Measurements from ENCODE around the gene REN. TPM values are rescaled to one million over a fixed set of nuclear protein-coding genes. Genes with fewer than 3 reads are reported as not detected.

The REN gene
- total RNA-seq, 1 donor from 2014 or later: not detected

DNA sequence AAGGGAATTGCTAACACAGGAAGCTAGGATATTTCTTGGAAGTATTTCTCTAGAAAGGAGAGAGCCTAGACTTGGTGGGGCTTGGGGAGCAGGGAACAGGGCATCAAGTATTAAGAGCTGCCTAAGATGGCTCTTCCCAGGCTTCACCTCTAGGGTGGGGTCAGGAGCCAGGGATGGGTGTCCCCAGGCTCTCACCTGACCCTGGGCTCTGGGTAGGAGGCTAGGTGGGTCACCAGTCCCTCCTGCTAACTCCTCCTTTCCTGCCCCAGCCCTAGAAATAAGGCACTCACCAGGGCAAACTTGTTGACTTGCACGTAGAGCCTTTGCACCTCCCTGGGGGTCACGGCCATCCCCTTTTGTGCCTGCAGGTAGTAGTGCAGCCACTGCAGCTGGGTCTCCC lies 29.3 kb downstream of the REN start:
- Mint-ChIP-seq H3K9me3 (ENCODE audit: low read depth) (no peaks in the 10 kb centered on the region), H3K27ac (no peak overlapping the region), H3K4me1 (ENCODE audit: low read depth) (peaks cover 6% of the 10 kb centered on the region), H3K27me3 (no peaks in the 10 kb centered on the region), H3K36me3 (ENCODE audit: insufficient read depth) (peaks cover 10% of the 10 kb centered on the region), H3K4me3 (ENCODE audit: low read depth) (no peak overlapping the region)
- no peak for DNase-seq (ENCODE audit: low spot score, unreplicated experiment)
- TF ChIP-seq, protein P1, sequence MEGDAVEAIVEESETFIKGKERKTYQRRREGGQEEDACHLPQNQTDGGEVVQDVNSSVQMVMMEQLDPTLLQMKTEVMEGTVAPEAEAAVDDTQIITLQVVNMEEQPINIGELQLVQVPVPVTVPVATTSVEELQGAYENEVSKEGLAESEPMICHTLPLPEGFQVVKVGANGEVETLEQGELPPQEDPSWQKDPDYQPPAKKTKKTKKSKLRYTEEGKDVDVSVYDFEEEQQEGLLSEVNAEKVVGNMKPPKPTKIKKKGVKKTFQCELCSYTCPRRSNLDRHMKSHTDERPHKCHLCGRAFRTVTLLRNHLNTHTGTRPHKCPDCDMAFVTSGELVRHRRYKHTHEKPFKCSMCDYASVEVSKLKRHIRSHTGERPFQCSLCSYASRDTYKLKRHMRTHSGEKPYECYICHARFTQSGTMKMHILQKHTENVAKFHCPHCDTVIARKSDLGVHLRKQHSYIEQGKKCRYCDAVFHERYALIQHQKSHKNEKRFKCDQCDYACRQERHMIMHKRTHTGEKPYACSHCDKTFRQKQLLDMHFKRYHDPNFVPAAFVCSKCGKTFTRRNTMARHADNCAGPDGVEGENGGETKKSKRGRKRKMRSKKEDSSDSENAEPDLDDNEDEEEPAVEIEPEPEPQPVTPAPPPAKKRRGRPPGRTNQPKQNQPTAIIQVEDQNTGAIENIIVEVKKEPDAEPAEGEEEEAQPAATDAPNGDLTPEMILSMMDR (IDR thresholded peaks at IDR 0.05; ENCODE audit: unreplicated experiment): no peak

DNA sequence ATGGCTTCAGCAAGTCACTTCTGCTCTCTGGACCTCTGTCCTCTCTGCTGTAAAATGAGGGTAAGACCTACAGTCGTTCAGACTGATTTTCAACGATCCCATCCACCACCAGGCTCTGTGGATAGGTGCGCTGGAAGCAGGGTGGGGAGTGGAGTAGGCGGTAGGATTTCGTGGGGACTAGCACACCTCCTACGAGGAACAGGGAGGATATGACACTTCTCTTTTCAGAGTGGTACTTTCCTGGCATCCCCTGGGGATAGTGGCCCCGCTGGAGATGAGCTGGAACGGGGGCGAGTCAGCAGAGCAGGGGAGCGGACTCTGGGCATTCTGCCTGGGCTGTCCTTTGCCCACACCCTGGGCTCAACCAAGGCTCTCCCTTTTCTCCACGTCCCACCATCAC lies 32.0 kb downstream of the REN start:
- Mint-ChIP-seq H3K9me3 (ENCODE audit: low read depth) (no peaks in the 10 kb centered on the region), H3K27me3 (no peaks in the 10 kb centered on the region), H3K27ac (no peak overlapping the region), H3K36me3 (ENCODE audit: insufficient read depth) (peaks cover 6% of the 10 kb centered on the region), H3K4me1 (ENCODE audit: low read depth) (peaks cover 5% of the 10 kb centered on the region), H3K4me3 (ENCODE audit: low read depth) (no peak overlapping the region)
- no peak for DNase-seq (ENCODE audit: low spot score, unreplicated experiment)
- TF ChIP-seq, protein P1 (IDR thresholded peaks at IDR 0.05; ENCODE audit: unreplicated experiment): no peak

GRCh38 chr1:204132718-204133117 lies 33.4 kb downstream of the REN start:
- Mint-ChIP-seq H3K4me3 (ENCODE audit: low read depth) (no peak overlapping the region), H3K27me3 (no peaks in the 10 kb centered on the region), H3K27ac (no peak overlapping the region)

GRCh38 chr1:204131978-204132377 lies 34.2 kb downstream of the REN start:
- H3K4me3 Mint-ChIP-seq (ENCODE audit: low read depth): no peak overlapping the region
- H3K27ac Mint-ChIP-seq: no peak overlapping the region
- H3K36me3 Mint-ChIP-seq (ENCODE audit: insufficient read depth): peaks cover 6% of the 10 kb centered on the region
- DNase-seq (ENCODE audit: low spot score, unreplicated experiment): no peak
- TF ChIP-seq, protein P1 (IDR thresholded peaks at IDR 0.05; ENCODE audit: unreplicated experiment): no peak
- no peaks in the 10 kb centered on the region for H3K27me3 Mint-ChIP-seq
- H3K4me1 Mint-ChIP-seq (ENCODE audit: low read depth): peaks cover 13% of the 10 kb centered on the region
- no peaks in the 10 kb centered on the region for H3K9me3 Mint-ChIP-seq (ENCODE audit: low read depth)

More at GRCh38 chr1:204132718-204133117, 33.4 kb downstream of the REN start:
- DNase-seq (ENCODE audit: low spot score, unreplicated experiment): no peak
- Mint-ChIP-seq H3K9me3 (ENCODE audit: low read depth) (no peaks in the 10 kb centered on the region), H3K36me3 (ENCODE audit: insufficient read depth) (peaks cover 4% of the 10 kb centered on the region), H3K4me1 (ENCODE audit: low read depth) (peaks cover 7% of the 10 kb centered on the region)
- TF ChIP-seq, protein P1 (IDR thresholded peaks at IDR 0.05; ENCODE audit: unreplicated experiment): no peak

DNA sequence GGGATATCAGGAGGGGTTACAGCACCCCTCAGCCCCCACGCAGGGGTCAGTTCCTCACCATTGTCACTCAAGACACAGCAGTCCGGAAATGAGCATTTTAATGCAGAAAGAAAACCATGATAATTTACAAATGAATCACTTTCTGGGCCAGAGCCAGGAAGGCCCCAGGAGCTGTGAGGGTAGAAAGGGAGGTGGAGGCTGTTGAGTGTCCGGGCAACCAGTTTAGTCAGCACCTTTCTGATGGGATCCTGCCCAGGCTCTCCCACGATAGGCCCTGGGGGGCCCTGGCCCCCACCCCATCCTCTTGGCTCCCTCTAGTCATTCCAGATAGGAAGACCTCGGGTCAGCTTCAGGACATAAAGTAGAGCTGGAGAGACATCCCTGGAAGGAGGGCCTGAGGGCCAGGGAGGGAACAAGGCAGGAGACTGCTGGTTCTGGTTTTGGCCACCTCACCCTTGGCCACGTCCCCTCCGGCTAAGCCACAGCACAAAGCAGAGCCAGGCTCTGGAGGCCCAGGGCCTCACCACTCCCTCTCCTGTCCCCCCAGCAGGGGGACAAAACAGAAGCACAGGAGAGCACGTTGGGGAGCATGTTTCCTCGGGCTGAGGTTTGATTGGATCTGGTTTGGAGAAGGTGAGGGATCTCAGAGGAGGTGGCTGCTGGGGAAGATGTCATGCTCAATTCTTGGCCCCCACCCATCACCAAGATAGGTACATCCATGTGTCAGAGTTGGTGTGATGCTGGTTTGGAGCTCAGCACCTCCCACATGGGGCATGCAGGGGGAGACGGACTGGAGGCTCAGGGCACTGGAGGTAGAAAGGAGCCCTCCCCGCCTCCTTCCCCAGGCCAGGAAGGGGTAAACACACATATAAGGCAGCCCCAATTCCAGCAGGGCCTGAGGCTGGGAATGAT lies 34.9 kb downstream of the REN start:
- Mint-ChIP-seq H3K36me3 (ENCODE audit: insufficient read depth) (peaks cover 6% of the 10 kb centered on the region), H3K4me3 (ENCODE audit: low read depth) (no peak overlapping the region), H3K27ac (peak overlapping the region; percentile 49), H3K27me3 (no peaks in the 10 kb centered on the region), H3K4me1 (ENCODE audit: low read depth) (peaks cover 14% of the 10 kb centered on the region), H3K9me3 (ENCODE audit: low read depth) (no peaks in the 10 kb centered on the region)
- TF ChIP-seq, protein P1 (IDR thresholded peaks at IDR 0.05; ENCODE audit: unreplicated experiment): peak; percentile 13
- DNase-seq (ENCODE audit: low spot score, unreplicated experiment): no peak
